GM21423 (cell line): Measurements from ENCODE around the gene NOP14.
A peak's percentile ranks its signal among the peaks of the same experiment; 100 is the strongest.
"Not testable (repeated sequence)": the region's sequence is repeated elsewhere in the genome, so short reads cannot be mapped to it uniquely, and the experiment has no call there.

Experiments
- ATAC-seq: cut with Tn5 transposase; IDR thresholded peaks from one replicate; pipeline ENCODE4 v1.9.1; 2021; ENCODE audit warnings: mild to moderate bottlenecking, moderate library complexity; ENCODE audit not compliant: unreplicated experiment

Gene NOP14

DNA sequence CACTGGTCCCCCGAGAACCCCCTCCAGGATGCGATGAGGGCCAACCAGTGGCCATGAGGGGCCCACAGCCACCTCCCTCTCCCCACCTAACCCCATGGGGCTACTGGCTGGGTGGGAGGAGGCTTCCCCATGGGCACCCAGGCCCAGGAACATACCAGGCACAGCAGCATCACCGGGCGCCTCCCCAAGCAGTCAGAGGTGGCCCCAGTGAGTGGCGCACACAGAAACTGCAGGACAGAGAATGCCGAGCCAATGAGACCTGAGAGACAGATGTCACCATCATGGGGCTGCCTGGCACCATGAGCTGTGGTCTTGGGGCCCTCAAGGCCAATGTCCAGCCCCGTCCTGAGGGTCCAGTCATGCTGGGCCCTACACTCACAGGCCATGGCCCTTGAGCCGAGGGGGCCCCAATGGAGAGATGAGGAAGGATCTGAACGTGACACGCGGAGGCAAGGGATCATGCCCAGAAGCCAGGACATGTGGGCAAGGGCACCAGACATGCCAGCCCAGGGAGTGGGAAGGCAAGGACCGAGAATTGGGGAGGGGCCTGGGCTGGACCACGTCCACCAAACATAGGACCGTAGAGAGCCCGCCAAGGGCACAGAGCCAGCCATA is 30.1 kb downstream of the NOP14 start:
- ATAC-seq: no peak

DNA sequence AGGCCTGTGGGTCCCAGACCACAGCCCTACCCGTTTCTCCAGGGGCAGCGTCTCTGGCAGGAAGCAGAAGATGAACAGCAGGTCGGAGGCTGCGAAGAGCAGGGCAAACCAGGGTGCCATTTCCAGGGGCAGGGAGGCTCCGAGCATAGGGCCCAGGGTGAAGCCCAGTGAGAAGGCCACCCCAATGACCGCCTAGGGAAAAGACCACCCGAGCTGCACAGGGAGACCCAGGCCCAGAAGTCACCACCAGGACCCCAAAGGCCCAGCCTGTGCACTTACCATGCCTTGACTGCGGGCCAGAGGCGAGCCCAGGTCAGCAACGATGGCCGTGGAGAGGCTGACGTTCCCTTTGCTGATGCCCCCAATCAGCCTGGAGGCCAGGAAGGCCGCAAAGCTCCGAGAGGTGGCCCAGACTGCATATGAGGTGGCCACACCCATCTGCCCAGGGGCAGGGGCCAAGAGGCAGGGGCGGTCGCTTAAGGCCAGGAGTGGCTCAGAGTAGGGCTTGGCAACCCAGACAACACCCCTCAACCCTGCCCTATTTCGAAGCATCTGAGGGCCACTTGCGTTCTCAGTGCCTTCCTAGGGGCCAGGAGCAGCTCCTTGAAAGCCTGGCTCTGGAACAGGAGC is 30.8 kb downstream of the NOP14 start:
- no peak for ATAC-seq

DNA sequence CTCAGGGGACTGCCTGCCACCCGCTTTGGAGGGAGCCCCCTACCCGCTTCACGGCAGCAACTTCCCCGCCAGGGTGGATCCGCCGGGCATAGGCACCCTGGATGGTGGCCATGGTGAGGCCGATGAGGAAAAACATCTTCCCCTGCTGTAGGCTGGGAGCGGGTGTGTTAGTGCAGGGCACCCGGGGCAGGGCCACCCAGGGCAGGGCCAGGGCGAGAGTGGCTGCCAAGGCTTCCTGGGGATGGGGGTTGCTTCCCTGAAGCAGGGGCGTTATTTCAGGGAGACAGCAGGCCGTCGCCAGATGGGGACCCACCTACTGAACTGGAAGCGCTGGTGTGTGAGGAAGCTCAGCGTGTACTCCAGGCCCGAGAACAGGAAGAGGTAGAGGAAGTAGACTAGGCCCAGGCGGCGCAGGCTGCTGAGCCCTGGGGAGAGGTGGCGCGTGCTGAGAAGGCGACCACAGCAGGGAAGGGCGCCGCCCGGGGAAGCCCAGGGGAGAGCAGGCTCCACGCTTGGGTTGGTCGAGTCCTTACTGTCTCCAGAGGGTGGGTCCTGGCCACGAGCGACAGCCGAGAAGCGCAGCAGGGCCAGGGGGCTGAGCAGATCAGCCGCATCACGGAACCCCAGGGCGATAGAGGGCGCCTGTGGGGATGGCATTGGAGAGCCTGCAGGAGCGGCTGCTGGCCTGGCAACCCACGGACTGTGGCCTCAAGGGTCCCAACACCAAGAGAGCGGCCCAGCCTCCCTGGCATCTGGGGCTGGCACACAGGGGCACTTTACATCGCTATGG is 31.5 kb downstream of the NOP14 start:
- ATAC-seq: peak; percentile 36

- no peak for ATAC-seq
These were observed 32.3 kb downstream of the NOP14 start for GRCh38 chr4:2930758-2931511.

GRCh38 chr4:2930135-2930757 is 33.0 kb downstream of the NOP14 start:
- no peak for ATAC-seq

DNA sequence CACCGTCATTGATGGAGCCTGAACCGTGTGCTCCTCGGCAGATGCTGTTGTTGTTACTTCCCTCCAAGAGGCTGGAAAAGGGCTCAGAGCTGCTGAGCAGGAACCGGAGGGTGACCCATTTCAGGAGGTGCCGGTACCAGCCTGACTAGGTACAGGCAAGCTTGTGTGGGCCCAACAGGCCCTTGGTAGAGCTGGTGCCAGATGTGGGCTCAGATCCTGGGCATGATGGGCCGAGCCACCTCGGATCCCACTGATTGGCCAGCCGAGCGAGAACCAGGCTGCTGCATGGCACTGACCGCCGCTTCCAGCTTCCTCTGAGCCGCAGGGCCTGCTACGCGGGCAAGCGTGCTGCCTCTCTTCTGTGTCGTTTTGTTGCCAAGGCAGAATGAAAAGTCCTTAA is 33.7 kb downstream of the NOP14 start:
- ATAC-seq: no peak

DNA sequence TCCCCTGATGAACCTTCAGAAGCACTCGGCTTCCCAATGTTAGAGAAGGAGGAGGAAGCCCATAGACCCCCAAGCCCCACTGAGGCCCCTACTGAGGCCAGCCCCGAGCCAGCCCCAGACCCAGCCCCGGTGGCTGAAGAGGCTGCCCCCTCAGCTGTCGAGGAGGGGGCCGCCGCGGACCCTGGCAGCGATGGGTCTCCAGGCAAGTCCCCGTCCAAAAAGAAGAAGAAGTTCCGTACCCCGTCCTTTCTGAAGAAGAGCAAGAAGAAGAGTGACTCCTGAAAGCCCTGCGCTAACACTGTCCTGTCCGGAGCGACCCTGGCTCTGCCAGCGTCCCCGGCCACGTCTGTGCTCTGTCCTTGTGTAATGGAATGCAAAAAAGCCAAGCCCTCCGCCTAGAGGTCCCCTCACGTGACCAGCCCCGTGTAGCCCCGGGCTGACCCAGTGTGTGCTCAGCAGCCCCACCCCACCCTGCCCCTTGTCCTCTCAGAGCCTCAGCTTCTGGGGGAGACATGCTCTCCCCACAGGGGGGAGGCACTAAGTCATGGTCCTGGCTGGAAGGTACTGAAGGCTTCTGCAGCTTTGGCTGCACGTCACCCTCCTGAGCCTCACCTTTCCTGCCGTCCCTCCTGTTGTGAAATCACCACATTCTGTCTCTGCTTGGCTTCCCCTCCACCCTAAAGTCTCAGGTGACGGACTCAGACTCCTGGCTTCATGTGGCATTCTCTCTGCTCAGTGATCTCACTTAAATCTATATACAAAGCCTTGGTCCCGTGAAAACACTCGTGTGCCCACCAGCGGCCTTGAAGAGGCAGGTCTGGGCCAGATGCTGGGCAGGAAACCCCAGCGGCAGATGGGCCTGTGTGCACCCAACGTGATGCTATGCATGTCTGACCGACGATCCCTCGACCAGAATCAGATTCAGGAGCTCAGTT is 34.7 kb downstream of the NOP14 start:
- ATAC-seq: no peak

GRCh38 chr4:2927696-2928075 is 35.5 kb downstream of the NOP14 start:
- no peak for ATAC-seq

GRCh38 chr4:2927016-2927695 is 36.0 kb downstream of the NOP14 start:
- no peak for ATAC-seq

- ATAC-seq: no peak
These were observed 37.0 kb downstream of the NOP14 start for GRCh38 chr4:2925931-2926860.

DNA sequence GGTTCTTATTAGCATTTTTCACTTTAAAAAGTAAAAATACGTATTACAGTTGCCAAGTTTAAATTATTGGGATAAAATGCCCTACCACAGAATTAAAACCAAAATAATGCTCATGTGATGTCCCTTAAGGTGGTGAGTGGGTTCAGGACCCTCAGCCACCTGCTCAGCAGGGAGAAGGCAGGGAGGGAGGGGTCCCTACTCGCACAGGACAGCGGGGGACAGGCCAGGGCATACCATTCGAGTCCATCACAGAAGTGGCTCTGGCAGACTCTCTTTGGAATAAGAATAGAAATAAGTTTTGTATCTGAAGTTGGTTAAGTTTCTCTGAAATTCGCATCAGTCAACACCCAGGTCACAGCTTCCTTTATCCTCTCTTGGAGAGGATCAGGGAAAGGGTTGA is 37.7 kb downstream of the NOP14 start:
- ATAC-seq: no peak

GRCh38 chr4:2924765-2925301 is 38.4 kb downstream of the NOP14 start:
- no peak for ATAC-seq

- ATAC-seq: no peak
These were observed 38.9 kb downstream of the NOP14 start for GRCh38 chr4:2924286-2924685.

DNA sequence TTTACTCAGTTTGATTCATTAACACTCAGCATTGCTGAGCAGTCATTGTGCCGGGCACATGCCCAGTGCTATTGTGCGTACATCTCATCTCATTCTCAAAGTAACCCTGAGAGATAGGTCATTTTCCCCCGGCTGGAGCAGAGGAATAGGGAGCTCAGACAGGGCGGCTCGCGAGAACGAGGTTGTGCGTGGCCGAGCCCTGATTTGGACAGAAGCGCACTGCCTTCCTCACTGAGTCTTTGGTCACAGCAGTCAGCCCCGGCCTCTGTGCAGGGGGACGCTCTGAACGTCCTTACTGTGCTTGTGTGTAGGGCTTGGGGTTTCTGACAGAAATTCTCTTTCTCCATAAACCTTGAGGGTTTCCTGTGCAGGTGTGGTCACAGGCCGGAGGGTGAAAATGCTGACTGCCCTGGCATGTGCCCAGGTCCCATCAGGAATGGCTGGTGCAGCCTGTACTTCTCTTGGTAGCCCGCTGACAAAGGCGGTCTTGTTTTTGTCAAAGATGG is 39.5 kb downstream of the NOP14 start:
- ATAC-seq: no peak

- no peak for ATAC-seq
These were observed 40.1 kb downstream of the NOP14 start for GRCh38 chr4:2923141-2923551.

- not testable (repeated sequence) for ATAC-seq
These were observed 40.6 kb downstream of the NOP14 start for GRCh38 chr4:2922453-2923101.

- ATAC-seq: not testable (repeated sequence)
These were observed 44.5 kb downstream of the NOP14 start for GRCh38 chr4:2918714-2919113.
